Umbilical cord (tissue), 2 donors: ENCODE data around the gene LNX1. TPM values are rescaled to one million over a fixed set of nuclear protein-coding genes. Genes with fewer than 3 reads are reported as not detected.
A peak's percentile ranks its signal among the peaks of the same experiment; 100 is the strongest.

Experiments used
- DNase-seq: peaks from one replicate; pipeline ENCODE4 v3.0.0-alpha.2; 2015; ENCODE audit warnings: low spot score
- total RNA-seq: library from RNA; depleted of rRNA; stranded (reverse); fragments of >200 nt; gene quantifications from one replicate; pipeline ENCODE4 v1.2.3, GENCODE V29; 2014; ENCODE audit warnings: low replicate concordance; ENCODE audit not compliant: insufficient read depth

The LNX1 gene
- 30.8 TPM for total RNA-seq

DNA sequence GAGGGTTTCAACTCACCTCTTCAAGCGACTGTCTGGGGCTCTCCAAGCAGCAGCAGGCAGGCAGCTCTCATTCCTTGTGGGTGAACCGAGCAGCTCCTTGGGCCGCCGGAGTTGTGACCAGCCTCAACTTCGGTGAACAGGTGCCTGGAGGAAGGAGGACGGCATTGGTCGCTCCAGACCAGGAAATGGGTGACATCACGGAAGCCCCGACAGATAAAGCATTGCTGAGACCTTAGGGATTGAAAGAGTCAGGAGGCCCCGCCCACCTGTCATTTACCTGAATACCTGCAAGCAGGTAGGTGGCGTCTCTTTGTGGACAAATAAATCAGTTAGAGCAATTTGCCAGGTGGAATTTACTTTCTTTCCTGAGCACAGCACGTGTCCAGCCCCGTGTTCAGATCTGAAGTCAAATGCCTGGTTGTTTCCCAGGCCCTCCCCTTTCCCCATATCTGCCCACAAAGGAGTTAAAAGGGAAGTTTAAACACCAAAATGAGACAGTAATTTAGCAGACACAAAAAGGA, at the start of gene LNX1:
LNX1 (minus strand) TSS at position 115 of the 521 bp plus-strand sequence. CDS start 17,484 bp downstream, outside the sequence.
- peak; percentile 78 for DNase-seq

- peak; percentile 76 for DNase-seq
Observed at GRCh38 chr4:53640576-53641453, 49.5 kb upstream of the LNX1 start.

GRCh38 chr4:53638919-53639318, 47.6 kb upstream of the LNX1 start:
- DNase-seq: no peak

DNA sequence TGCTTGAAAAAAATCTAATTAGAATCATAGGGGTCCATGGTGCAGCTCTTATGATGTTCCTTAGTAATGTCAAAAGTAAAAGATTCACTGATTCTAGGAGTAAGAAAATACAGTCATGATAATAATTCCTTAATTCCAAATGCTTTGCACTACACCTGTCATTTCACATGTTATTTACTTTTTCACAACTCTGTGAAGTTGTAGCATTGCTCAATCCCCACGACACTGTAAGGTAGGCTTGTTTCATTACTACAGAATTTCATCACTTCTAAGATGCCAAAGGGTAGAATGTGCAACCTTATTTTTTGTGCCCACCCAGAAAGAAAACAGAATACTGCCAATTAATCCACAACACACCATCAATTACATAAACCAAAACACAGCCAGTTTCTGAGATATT, 46.1 kb upstream of the LNX1 start:
- DNase-seq: no peak

DNA sequence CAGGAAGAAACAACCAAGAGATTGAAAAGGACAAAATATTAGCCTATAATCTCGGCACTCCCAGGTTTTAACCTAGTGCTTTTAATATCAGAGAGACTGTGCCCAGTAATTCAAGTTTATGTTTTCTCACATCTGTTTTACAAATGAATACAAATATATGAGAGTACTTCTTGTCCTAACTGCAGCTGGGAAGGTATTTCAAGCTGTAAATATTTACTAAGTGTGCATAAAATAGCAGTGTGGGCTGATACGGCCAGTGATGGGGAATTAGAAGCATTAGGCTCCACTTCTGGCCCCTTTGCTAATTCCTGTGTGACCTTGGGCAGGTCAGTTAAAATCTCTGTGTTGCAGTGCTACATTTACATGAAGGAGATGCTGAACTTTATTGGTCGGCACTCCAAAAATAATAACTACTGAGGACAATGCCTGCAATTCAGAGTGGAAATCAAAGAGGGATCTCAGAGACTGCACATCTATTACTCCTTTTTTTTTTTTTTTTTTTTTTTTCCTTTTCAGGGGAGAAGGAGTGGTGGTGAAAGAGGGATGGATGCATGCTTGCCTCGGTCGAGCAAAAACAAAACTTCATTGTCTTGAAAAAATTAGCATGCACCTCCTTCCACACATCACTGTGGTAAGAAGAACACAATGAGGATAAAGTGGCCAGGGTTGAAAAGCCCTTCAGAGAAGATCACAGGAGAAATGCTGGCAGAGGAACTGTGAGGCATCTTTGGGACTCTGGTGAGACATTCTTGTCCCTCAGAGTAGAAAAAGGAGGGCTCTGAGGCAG, 44.6 kb upstream of the LNX1 start:
- DNase-seq: no peak

DNA sequence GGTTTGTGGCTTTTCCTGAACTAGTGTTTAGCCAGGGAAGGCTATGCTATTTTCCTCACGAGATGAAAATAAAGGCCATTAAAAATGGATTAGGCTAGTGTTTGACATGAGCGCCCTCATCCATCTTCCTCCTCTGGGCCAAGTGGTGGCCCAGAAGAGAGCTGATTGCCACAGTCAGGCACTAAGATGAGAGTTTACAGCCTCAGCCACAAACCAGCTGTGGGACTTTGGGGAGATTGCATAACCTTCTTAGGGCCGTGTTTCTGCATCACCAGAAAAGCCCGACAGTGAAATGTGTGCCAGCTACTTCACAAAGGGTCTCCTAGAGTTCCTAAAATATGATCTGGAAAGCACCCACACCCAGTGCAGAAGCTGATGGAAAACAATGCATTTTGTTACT, 42.3 kb upstream of the LNX1 start:
- peak; percentile 40 for DNase-seq

DNA sequence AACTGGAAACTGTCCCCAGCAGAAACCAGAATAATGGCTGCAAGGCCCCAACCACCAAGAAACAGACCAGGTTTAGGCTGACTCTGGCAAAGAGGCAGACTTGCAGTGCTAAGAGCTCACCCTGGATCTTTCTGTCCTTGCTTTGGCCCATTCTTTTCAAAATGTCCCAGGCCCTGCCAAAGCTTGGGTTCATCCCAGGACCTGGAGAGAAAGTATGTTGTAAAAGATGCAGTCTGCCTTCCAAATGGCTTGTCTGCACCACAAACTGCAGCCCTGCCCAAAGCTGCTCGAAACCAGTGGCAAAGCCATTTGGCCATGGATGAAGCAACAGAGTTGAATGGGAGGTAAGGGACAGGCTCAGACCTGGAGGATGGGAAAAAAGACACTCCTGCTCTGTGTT, 38.0 kb upstream of the LNX1 start:
- no peak for DNase-seq

- DNase-seq: peak; percentile 92
Observed at GRCh38 chr4:53626491-53626890, 35.2 kb upstream of the LNX1 start.

GRCh38 chr4:53625888-53626287, 34.6 kb upstream of the LNX1 start:
- no peak for DNase-seq

DNA sequence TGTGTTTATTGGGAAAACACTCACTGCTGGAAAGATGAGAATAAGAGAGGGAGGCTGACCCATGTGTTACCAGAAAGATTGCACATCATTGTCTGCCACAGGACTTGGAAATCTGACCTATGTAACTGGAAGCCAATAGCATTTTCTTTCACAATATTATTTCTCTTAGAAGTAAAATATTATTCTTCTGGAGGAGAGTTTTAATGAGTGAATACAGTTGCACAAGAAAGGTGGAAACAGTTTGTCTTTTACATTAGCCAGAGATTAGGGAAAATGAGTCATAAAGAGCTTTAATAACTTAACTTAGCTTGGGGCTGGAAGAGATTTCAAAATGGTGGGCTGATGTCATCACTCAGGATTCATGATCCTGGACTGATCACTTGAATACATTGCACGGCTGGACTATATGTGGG, 31.5 kb upstream of the LNX1 start:
- DNase-seq: peak; percentile 67

- DNase-seq: no peak
Observed at GRCh38 chr4:53620956-53621355, 29.7 kb upstream of the LNX1 start.

DNA sequence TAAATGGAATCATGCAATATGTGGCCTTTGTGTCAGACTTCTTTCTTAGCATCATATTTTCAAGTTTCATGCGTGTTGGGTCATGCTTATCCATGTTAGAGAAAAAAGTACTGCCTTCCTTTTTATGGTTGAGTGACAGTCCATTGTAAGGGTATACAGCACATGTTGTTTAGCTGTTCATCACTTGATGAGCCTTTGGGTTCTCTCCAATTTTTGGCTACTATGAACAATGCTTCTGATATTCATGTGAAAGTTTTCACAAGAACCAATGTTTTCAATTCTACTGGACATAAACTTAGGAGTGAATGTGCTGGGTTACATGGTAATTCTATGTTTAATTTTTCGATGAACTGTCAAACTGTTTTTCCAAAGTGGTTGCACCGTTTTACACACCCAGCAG, 28.1 kb upstream of the LNX1 start:
- no peak for DNase-seq

DNA sequence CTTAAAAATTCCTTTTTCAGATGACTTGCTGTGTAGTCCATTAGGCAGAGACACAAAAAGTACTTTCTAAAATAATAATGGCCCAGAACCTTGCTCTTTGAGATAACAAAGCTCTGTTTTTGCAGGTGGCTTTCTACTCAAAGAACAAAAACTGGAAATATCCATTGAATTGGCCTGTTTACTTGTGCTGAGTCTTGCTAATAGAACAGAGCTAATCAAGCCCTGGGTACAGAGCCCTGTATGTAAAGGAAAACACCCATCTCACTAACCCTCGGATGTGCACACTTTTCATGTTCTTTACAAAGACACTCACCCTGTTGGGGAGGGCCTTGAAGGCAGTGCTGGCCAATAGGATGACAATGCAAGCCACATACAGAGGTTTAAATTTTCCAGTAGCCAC, 27.0 kb upstream of the LNX1 start:
- no peak for DNase-seq

DNA sequence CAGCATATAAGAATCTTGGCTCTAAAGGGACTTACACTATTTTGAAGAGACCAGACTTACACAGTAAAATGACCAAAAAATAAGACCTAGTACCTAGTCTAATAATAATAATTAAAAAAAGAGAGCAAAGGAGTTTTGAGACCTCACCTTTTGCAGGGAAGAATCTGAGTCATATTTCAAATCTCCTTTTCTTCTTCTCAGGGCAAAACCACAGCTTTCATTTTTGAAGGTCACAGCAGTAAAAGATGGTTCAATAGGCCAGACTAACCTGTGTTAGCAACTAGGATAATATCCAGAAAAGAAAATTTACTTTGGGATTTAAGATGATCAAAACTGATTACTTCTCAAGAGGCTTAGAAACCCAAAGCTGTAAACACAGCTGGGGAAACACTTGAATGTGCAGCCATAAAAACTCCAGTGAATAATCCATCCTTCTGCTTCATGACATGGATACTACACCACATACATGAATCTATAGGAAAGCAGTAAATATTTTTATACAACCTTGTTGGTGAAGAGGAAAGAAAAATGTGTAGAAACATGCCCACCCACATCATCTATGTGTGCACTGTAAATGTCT, 25.9 kb upstream of the LNX1 start:
- no peak for DNase-seq

DNA sequence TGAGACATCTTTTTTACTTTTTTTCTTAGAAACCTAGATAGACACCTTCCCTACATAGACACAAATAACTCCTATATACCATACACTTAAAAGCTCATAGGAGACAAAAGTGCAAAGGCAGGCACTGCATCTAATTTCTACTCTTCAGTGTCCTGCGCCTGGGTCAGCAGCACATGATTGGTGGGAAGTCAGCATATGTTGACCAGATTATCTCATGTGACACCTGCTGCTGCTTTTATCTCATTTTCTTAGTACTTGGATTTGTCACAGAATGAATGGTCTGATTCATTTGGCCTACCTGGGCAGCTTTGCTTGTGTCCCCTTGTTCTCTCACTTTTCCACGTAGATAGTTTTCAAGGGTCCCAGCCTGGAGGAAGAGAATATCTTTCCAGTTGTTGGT, 24.9 kb upstream of the LNX1 start:
- DNase-seq: no peak

DNA sequence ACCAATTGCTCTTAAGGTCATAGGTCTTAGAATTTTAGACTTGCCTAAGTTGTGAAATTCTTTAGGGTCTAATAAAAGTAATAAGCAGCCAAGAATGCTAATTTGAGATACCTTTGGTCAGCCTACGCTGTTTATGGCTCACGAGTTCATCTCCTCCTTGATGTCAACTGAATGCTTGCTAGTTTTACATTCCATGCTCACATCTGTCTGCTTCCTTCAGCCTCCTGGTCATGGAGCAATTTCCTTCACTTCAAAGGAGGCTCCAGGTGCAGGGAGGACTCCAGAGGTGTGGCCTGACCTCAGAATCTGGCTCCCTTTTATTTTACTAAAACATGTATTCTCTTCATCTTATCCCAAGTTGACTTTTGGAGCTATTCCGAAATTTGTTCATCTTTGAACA, 23.3 kb upstream of the LNX1 start:
- no peak for DNase-seq

GRCh38 chr4:53613428-53613827, 22.1 kb upstream of the LNX1 start:
- no peak for DNase-seq

DNA sequence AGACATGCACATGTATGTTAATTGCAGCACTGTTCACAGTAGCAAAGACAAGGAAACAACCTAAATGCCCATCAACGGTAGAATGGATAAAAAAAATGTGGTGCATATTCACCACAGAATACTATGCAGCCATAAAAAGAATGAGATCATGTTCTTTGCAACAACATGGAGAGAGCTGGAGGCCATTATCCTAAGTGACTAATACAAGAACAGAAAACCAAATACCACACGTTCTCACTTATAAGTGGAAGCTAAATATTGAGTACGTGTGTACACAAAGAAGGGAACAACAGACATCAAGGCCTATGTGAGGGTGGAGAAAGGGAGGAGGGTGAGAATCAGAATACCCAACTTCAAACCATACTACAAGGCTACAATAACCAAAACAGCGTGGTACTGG, 17.4 kb upstream of the LNX1 start:
- no peak for DNase-seq

GRCh38 chr4:53608242-53608641, 17.0 kb upstream of the LNX1 start:
- DNase-seq: no peak

DNA sequence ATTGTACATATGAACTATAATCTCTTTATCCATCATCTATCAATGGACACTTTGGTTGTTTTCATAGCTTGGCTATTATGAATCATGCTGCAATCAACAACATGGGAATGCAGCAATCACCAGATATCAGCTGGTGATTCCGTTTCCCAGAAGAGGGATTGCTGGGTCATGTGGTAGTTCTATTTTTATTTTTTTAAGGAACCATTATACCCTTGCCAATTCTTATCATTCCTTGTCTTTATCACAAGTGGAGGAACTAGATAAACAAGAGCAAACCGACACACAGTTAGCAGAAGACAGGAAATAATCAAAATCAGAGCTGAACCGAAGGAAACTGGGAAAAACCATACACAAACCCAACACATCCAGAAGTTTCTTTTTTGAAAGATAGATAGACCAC, 14.5 kb upstream of the LNX1 start:
- DNase-seq: no peak

DNA sequence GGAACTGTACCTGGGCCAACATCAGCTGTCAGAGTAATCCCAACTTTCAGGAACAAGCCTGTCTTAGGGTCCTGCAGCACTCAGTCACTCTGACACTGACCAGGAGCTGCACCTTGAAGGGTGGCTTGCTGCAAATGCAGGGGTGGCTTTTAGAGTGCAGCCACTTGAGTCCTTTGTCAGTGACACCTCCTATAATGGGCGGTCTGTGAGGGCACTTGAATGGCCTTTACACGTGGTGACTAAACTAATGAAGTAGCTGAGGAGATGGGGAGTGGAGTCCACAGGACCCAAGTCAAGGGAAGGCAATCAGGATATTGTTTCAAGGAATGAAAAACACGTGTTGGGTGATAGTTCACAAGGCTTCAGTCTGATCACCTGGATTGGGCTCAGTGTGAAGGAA, 11.1 kb upstream of the LNX1 start:
- DNase-seq: no peak

DNA sequence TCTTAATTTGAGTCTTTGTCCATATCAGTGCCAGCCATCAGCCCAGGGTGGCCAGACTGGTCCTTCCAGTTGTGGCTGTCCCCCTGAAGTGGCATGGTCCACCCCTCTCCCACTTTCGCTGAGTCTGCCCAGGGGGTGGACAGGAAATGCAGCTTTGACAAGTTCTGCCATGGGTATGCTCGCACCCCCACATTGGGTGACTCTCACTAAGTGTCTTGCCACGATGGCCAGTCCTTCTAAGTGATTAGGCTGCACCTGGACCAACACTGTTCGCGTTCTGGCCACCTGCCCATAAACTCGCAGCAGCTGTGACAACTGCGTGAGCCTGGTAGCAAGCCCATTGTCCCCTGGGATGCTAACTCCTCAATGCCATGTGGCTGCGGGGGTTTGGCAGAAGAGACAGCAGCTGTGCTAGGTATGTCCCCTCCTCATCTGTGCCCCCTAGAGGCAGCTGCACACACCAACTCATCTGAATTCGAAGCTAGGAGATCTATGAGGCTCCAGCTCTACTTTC, 10.0 kb upstream of the LNX1 start:
- no peak for DNase-seq
